HepG2 (cell line): Measurements from ENCODE around the gene SLC38A3. TPM values are rescaled to one million over a fixed set of nuclear protein-coding genes. Genes with fewer than 3 reads are reported as not detected.

Experiments
- AGO1 ChIP-seq: fragments of 200-400 bp; formaldehyde crosslinking; IDR thresholded peaks from 2 replicates; pipeline ENCODE4 v1.6.1; 2017; ENCODE audit warnings: mild to moderate bottlenecking, low read depth, low read length, moderate library complexity; ENCODE audit not compliant: poor library complexity, severe bottlenecking
- AKAP8 ChIP-seq: sonication (generic); formaldehyde crosslinking; IDR thresholded peaks from 2 replicates; pipeline ENCODE4 v1.5.1; 2020; ENCODE audit warnings: mild to moderate bottlenecking, missing genetic modification reagents
- BRCA1 ChIP-seq: sonication (generic); formaldehyde crosslinking; IDR thresholded peaks from 2 replicates; pipeline ENCODE4 v1.4.0; 2020; ENCODE audit warnings: missing genetic modification reagents
- CEBPB ChIP-seq: IDR thresholded peaks from 2 replicates; pipeline ENCODE4 v1.6.1; 2011; ENCODE audit warnings: low read depth, low read length, improper control_type of control experiment, borderline replicate concordance
- ELF4 ChIP-seq: sonication (generic); formaldehyde crosslinking; IDR thresholded peaks from 2 replicates; pipeline ENCODE4 v1.5.0; 2020; ENCODE audit warnings: missing genetic modification reagents, mild to moderate bottlenecking, moderate library complexity, borderline replicate concordance
- FOXM1 ChIP-seq: sonication (generic); formaldehyde crosslinking; IDR thresholded peaks from 2 replicates; pipeline ENCODE4 v1.5.0; 2020; ENCODE audit warnings: missing genetic modification reagents
- GMEB1 ChIP-seq: sonication (generic); formaldehyde crosslinking; IDR thresholded peaks from 2 replicates; pipeline ENCODE4 v1.5.1; 2020; ENCODE audit warnings: missing genetic modification reagents, mild to moderate bottlenecking, borderline replicate concordance
- HCFC1 ChIP-seq: fragments of 150-350 bp; IDR thresholded peaks from 2 replicates; pipeline ENCODE4 v1.6.1; 2014; ENCODE audit warnings: low read depth, low read length
- IRF1 ChIP-seq: sonication (generic); formaldehyde crosslinking; IDR thresholded peaks from 2 replicates; pipeline ENCODE4 v1.4.0; 2020; ENCODE audit warnings: low read depth, mild to moderate bottlenecking, missing genetic modification reagents
- NKX3-1 ChIP-seq: sonication (generic); formaldehyde crosslinking; IDR thresholded peaks from 2 replicates; pipeline ENCODE4 v1.5.0; 2020; ENCODE audit warnings: missing genetic modification reagents
- PAF1 ChIP-seq: IDR thresholded peaks from 2 replicates; pipeline ENCODE4 v1.6.1; 2016; ENCODE audit warnings: missing genetic modification reagents, missing compliant biosample characterization
- RARG ChIP-seq: sonication (generic); formaldehyde crosslinking; IDR thresholded peaks from 2 replicates; pipeline ENCODE4 v1.4.0; 2020; ENCODE audit warnings: low read depth, mild to moderate bottlenecking, missing genetic modification reagents
- SMAD9 ChIP-seq: sonication (generic); formaldehyde crosslinking; IDR thresholded peaks from 2 replicates; pipeline ENCODE4 v1.5.1; 2020; ENCODE audit warnings: mild to moderate bottlenecking, missing genetic modification reagents
- SNAPC5 ChIP-seq: sonication (generic); formaldehyde crosslinking; IDR thresholded peaks from 2 replicates; pipeline ENCODE4 v1.8.1; 2023; ENCODE audit warnings: mild to moderate bottlenecking, missing genetic modification reagents, borderline replicate concordance
- ZFAT ChIP-seq: sonication (generic); formaldehyde crosslinking; conservative IDR thresholded peaks from 2 replicates; pipeline ENCODE4 v1.8.1; 2023; ENCODE audit warnings: missing genetic modification reagents, inconsistent platforms
- ZMAT5 ChIP-seq: sonication (generic); formaldehyde crosslinking; IDR thresholded peaks from 2 replicates; pipeline ENCODE4 v1.5.0; 2020; ENCODE audit warnings: mild to moderate bottlenecking, low read depth, missing genetic modification reagents, borderline replicate concordance
- ZNF121 ChIP-seq: sonication (generic); formaldehyde crosslinking; IDR thresholded peaks from 2 replicates; pipeline ENCODE4 v1.5.0; 2020; ENCODE audit warnings: mild to moderate bottlenecking, missing genetic modification reagents
- ZNF484 ChIP-seq: sonication (generic); formaldehyde crosslinking; IDR thresholded peaks from 2 replicates; pipeline ENCODE4 v1.5.1; 2020; ENCODE audit warnings: mild to moderate bottlenecking, low read depth, missing genetic modification reagents, borderline replicate concordance
- ZNF501 ChIP-seq: sonication (generic); formaldehyde crosslinking; IDR thresholded peaks from 2 replicates; pipeline ENCODE4 v1.5.1; 2020; ENCODE audit warnings: mild to moderate bottlenecking, moderate library complexity, missing genetic modification reagents
- ZNF503 ChIP-seq: sonication (generic); formaldehyde crosslinking; IDR thresholded peaks from 2 replicates; pipeline ENCODE4 v1.4.0; 2020; ENCODE audit warnings: missing genetic modification reagents
- ZNF552 ChIP-seq: sonication (generic); formaldehyde crosslinking; IDR thresholded peaks from 2 replicates; pipeline ENCODE4 v1.9.0; 2022; ENCODE audit warnings: missing genetic modification reagents, mild to moderate bottlenecking, borderline replicate concordance
- ZNF7 ChIP-seq: IDR thresholded peaks from 2 replicates; pipeline ENCODE4 v1.6.1; 2016; ENCODE audit warnings: missing biosample characterization, missing genetic modification reagents
- ZNF761 ChIP-seq: sonication (generic); formaldehyde crosslinking; conservative IDR thresholded peaks from 2 replicates; pipeline ENCODE4 v1.4.0; 2020; ENCODE audit warnings: mild to moderate bottlenecking, missing genetic modification reagents
- polyA plus RNA-seq, 8 experiments: library from polyadenylated mRNA; depleted of rRNA in 3 of 8; stranded (reverse) in 7 of 8; unstranded in 1 of 8; fragments of >200 nt; fragmentation: Illumina TruSeq in 4 of 8; extraction: Trizol in 4 of 8; gene quantifications; 2 replicates each; pipeline versions ENCODE4 v1.2.1 to v1.2.3, GENCODE V29; 2011 to 2016; ENCODE audit warnings: low read depth in 4 of 8, missing spikeins in 1 of 8, mixed read lengths in 1 of 8; ENCODE audit not compliant: insufficient read depth in 1 of 8
- total RNA-seq, 5 experiments: library from RNA; depleted of rRNA; stranded (reverse); fragments of >200 nt; fragmentation: Illumina TruSeq; extraction: Trizol; gene quantifications; 2 replicates each; pipeline ENCODE4 v1.2.3, GENCODE V29; 2016; ENCODE audit warnings: low read depth in 1 of 5
- TF ChIP-seq, protein P1 (sequence below): sonication (generic); formaldehyde crosslinking; IDR thresholded peaks from 2 replicates; pipeline ENCODE4 v1.5.0; 2020; ENCODE audit warnings: mild to moderate bottlenecking, missing genetic modification reagents

SLC38A3 gene
- total and polyA plus RNA-seq, 2 of the 13 experiments (the other 11 are each of a cell fraction or from before 2014, with no cell fraction given): 29.8 to 164 TPM

DNA sequence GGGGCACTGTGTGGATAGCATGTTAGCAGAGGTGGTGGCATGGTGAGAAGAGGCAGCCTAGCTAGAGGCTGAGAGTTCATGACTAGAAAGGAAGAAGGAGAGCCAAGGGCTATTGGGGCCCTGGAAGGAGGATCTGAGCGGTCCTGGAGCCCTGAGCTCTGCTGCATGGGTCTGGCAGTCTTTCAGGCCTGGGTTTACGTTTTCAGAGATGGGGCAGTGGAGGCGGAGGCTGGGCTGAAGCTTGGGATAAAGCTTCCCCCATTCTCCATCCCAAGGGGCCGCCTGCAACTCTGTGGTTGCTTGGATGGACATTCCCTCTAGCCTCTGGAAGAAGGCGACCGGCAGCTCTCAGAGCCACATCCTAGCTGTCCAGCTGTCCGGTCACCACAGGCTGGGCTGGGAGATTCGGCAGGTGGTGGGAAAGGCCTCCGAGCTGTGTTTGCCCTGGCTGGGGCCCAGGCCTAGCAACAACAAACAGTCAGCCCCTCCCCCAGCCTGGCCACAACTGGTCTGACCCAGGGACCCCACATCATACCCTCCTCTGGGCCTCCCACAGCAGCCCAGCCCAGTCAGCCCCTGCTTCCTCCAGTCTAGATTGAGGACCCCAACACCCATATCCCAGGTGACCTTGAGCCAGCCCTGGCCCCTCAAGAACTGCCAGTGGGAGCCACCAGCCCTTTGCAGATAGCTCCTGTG lies 1.8 kb upstream of the SLC38A3 start (continued):
- peak; percentile 62 for TF ChIP-seq GMEB1
- TF ChIP-seq ZNF761 (CRISPR knock-in tag): no peak
- TF ChIP-seq ZNF503 (CRISPR knock-in tag): peak; percentile 35; the same call in 1 of the 2 replicates
- TF ChIP-seq ZNF484 (CRISPR knock-in tag): no peak
- no peak for TF ChIP-seq RARG (CRISPR knock-in tag)
- TF ChIP-seq ELF4 (CRISPR knock-in tag): no peak
- TF ChIP-seq ZNF552 (CRISPR knock-in tag): no peak; the same call in 1 of the 2 replicates
- no peak for TF ChIP-seq ZNF7 (CRISPR knock-in tag)
- TF ChIP-seq SMAD9 (CRISPR knock-in tag): no peak
- no peak for TF ChIP-seq NKX3-1 (CRISPR knock-in tag)
- no peak for TF ChIP-seq PAF1 (CRISPR knock-in tag)
- TF ChIP-seq, protein P1, sequence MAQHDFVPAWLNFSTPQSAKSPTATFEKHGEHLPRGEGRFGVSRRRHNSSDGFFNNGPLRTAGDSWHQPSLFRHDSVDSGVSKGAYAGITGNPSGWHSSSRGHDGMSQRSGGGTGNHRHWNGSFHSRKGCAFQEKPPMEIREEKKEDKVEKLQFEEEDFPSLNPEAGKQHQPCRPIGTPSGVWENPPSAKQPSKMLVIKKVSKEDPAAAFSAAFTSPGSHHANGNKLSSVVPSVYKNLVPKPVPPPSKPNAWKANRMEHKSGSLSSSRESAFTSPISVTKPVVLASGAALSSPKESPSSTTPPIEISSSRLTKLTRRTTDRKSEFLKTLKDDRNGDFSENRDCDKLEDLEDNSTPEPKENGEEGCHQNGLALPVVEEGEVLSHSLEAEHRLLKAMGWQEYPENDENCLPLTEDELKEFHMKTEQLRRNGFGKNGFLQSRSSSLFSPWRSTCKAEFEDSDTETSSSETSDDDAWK (CRISPR knock-in tag): no peak
- TF ChIP-seq AGO1: no peak
- no peak for TF ChIP-seq HCFC1
- TF ChIP-seq CEBPB: no peak
- no peak for TF ChIP-seq SNAPC5 (CRISPR knock-in tag)
- TF ChIP-seq ZNF501 (CRISPR knock-in tag): peak; percentile 65
- no peak for TF ChIP-seq ZMAT5 (CRISPR knock-in tag)
- TF ChIP-seq ZFAT (CRISPR knock-in tag): no peak
- no peak for TF ChIP-seq BRCA1 (CRISPR knock-in tag)
- TF ChIP-seq AKAP8: 0 out of 2 replicates have a peak, but pooled peaks have one; percentile 66
- TF ChIP-seq IRF1: no peak
- no peak for TF ChIP-seq FOXM1
- peak; percentile 36; the same call in 1 of the 2 replicates for TF ChIP-seq ZNF121
